GM21390 (cell line): Measurements from ENCODE around the gene LPP.
A peak's percentile ranks its signal among the peaks of the same experiment; 100 is the strongest.

Source experiments
- ATAC-seq: cut with Tn5 transposase; IDR thresholded peaks from one replicate; pipeline ENCODE4 v1.9.1; 2021; ENCODE audit not compliant: unreplicated experiment

LPP gene

GRCh38 chr3:188194332-188194731 is 40.4 kb downstream of the LPP start:
- ATAC-seq, result no peak

- no peak for ATAC-seq
Observed at GRCh38 chr3:188196232-188196990, 42.5 kb downstream of the LPP start.

GRCh38 chr3:188197388-188197847 is 43.5 kb downstream of the LPP start:
- ATAC-seq, result peak; percentile 60

- no peak for ATAC-seq
Observed at GRCh38 chr3:188198001-188198400, 44.0 kb downstream of the LPP start.

- ATAC-seq, result no peak
Observed at GRCh38 chr3:188198760-188199327, 44.9 kb downstream of the LPP start.

GRCh38 chr3:188199386-188199785 is 45.4 kb downstream of the LPP start:
- no peak for ATAC-seq

- ATAC-seq, result no peak
Observed at GRCh38 chr3:188200481-188200880, 46.5 kb downstream of the LPP start.

- ATAC-seq, result no peak
Observed at GRCh38 chr3:188202358-188203138, 48.6 kb downstream of the LPP start.

- ATAC-seq, result no peak
Observed at GRCh38 chr3:188204526-188204925, 50.6 kb downstream of the LPP start.

- no peak for ATAC-seq
Observed at GRCh38 chr3:188205992-188206416, 52.0 kb downstream of the LPP start.

- no peak for ATAC-seq
Observed at GRCh38 chr3:188206787-188207186, 52.8 kb downstream of the LPP start.

GRCh38 chr3:188207941-188208515 is 54.1 kb downstream of the LPP start:
- ATAC-seq, result no peak

- ATAC-seq, result no peak
Observed at GRCh38 chr3:188208516-188208981, 54.6 kb downstream of the LPP start.

- ATAC-seq, result no peak
Observed at GRCh38 chr3:188209034-188209433, 55.1 kb downstream of the LPP start.

- no peak for ATAC-seq
Observed at GRCh38 chr3:188209740-188210139, 55.8 kb downstream of the LPP start.

- no peak for ATAC-seq
Observed at GRCh38 chr3:188211476-188211875, 57.5 kb downstream of the LPP start.

GRCh38 chr3:188212308-188212969 is 58.5 kb downstream of the LPP start:
- ATAC-seq, result no peak

GRCh38 chr3:188214442-188214841 is 60.5 kb downstream of the LPP start:
- ATAC-seq, result no peak

GRCh38 chr3:188215129-188215528 is 61.2 kb downstream of the LPP start:
- no peak for ATAC-seq

- no peak for ATAC-seq
Observed at GRCh38 chr3:188217011-188217463, 63.1 kb downstream of the LPP start.

- ATAC-seq, result no peak
Observed at GRCh38 chr3:188217726-188218125, 63.8 kb downstream of the LPP start.
